ENCODE data around the gene THBS4. TPM values are rescaled to one million over a fixed set of nuclear protein-coding genes. Genes with fewer than 3 reads are reported as not detected.

Gene THBS4
- total and polyA plus RNA-seq, 8 donors = 3.7 to 56.8 (median 8.6) TPM

GRCh38 chr5:80039650-80040049 lies 4.5 kb downstream of the THBS4 start:
- intact Hi-C loops (cut with DNase I) = no loop called here
- Histone ChIP-seq H3K36me3 (no peaks in the 10 kb centered on the region), H3K9me3 (no peaks in the 10 kb centered on the region), H3K4me3 (no peak overlapping the region), H3K4me1 (no peaks in the 10 kb centered on the region), H3K27ac (no peak overlapping the region), H3K27me3 (peaks cover 0 to 20% (median 2%) of the 10 kb centered on the region in 4 donors)
- WGBS, 2 donors = 63 to 79% methylated on average over 2 of the region's 2 CpGs
- FAIRE-seq (no peak), ATAC-seq (no peak), DNase-seq (no peak)
- TF ChIP-seq CTCF (IDR thresholded peaks at IDR 0.05) = no peak

- H3K36me3 ChIP-seq = no peaks in the 10 kb centered on the region
- DNase-seq (no peak), ATAC-seq (no peak), FAIRE-seq (no peak)
- H3K4me1 ChIP-seq = no peaks in the 10 kb centered on the region
- no peak overlapping the region for H3K27ac ChIP-seq
- intact Hi-C loops (cut with DNase I) = no loop called here
- WGBS, 2 donors = 50 to 59% methylated on average over 4 of the region's 4 CpGs
- no peak overlapping the region for H3K4me3 ChIP-seq
- peaks cover 0 to 11% (median 0%) of the 10 kb centered on the region in 4 donors for H3K27me3 ChIP-seq
- TF ChIP-seq CTCF (IDR thresholded peaks at IDR 0.05) = no peak
- H3K9me3 ChIP-seq = no peaks in the 10 kb centered on the region
Measured at GRCh38 chr5:80041527-80041926, 6.4 kb downstream of the THBS4 start.

- Histone ChIP-seq H3K36me3 (no peaks in the 10 kb centered on the region), H3K27ac (no peak overlapping the region), H3K4me3 (no peak overlapping the region), H3K9me3 (no peaks in the 10 kb centered on the region), H3K27me3 (peaks cover 0 to 4% (median 0%) of the 10 kb centered on the region in 4 donors), H3K4me1 (no peaks in the 10 kb centered on the region)
- intact Hi-C loops (cut with DNase I) = no loop called here
- 51 to 54% methylated on average over 3 of the region's 3 CpGs for WGBS, 2 donors
- ATAC-seq = no peak
- FAIRE-seq = no peak
- no peak for TF ChIP-seq CTCF (IDR thresholded peaks at IDR 0.05)
- no peak for DNase-seq
Measured at GRCh38 chr5:80042330-80042729, 7.2 kb downstream of the THBS4 start.

GRCh38 chr5:80043187-80043586 lies 8.0 kb downstream of the THBS4 start:
- Histone ChIP-seq H3K9me3 (no peaks in the 10 kb centered on the region), H3K36me3 (no peaks in the 10 kb centered on the region), H3K4me3 (no peak overlapping the region), H3K27ac (no peak overlapping the region), H3K27me3 (no peaks in the 10 kb centered on the region), H3K4me1 (no peaks in the 10 kb centered on the region)
- 78 to 89% methylated on average over 4 of the region's 4 CpGs for WGBS, 2 donors
- intact Hi-C loops (cut with DNase I) = no loop called here
- DNase-seq (no peak), FAIRE-seq (no peak), ATAC-seq (no peak)
- TF ChIP-seq CTCF (IDR thresholded peaks at IDR 0.05) = no peak

- DNase-seq (no peak), FAIRE-seq (no peak), ATAC-seq (no peak)
- no peaks in the 10 kb centered on the region for H3K36me3 ChIP-seq
- no peaks in the 10 kb centered on the region for H3K27me3 ChIP-seq
- H3K4me3 ChIP-seq = no peak overlapping the region
- no peaks in the 10 kb centered on the region for H3K9me3 ChIP-seq
- TF ChIP-seq CTCF (IDR thresholded peaks at IDR 0.05) = no peak
- no peaks in the 10 kb centered on the region for H3K4me1 ChIP-seq
- intact Hi-C loops (cut with DNase I) = no loop called here
- no peak overlapping the region for H3K27ac ChIP-seq
Measured at GRCh38 chr5:80048084-80048780, 13.1 kb downstream of the THBS4 start.
